OCI-LY3 (cell line): ENCODE results near the gene ACOT11.

Experiments used
- EZH2phosphoT487 ChIP-seq: fragments of 200-600 bp; shearing (Covaris generic); IDR thresholded peaks from 2 replicates; pipeline ENCODE4 v1.6.1; 2018; ENCODE audit warnings: antibody characterized with exemption, mixed run types, low read depth
- TF ChIP-seq, protein P1 (sequence below): fragments of 200-600, 300-600 bp; sonication (generic); IDR thresholded peaks from 2 replicates; pipeline ENCODE4 v1.5.1; 2014; ENCODE audit warnings: antibody characterized with exemption, low read length, low read depth

DNA sequence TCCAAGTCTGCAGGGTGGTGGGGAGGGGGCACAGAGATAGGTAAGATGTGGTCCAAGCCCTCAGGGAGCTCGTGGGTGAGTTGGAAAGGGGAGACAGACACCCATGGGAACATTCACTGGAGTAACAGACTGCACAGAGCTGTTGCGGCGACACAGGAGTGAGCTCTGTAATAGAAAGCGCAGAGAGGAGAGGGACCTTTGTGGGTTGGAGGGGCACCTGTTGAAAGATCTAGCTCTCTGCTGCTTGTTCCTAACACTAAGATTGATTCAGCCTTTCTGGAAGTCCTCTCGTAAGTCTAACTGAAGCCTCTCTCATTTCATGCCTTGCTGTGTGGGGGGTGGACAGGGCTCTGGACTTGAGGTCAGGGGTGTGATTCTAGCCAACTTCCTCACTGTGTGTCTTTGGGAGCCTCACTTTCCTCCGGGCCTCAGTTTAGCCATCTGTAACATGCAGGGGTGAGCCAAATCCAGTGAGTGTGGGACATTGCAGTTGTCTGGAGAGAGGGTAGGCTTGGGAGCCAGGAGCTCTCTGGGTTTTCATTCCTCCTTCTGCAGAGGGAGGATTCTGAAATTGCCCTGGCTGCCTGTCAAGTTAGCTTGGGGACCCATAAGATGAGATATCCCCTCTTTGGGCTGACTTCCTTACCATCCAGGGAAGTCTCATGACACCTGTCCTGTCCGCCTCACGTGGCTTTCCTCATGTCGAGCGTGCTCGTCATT lies 2.0 kb upstream of the ACOT11 start:
- TF ChIP-seq, protein P1, sequence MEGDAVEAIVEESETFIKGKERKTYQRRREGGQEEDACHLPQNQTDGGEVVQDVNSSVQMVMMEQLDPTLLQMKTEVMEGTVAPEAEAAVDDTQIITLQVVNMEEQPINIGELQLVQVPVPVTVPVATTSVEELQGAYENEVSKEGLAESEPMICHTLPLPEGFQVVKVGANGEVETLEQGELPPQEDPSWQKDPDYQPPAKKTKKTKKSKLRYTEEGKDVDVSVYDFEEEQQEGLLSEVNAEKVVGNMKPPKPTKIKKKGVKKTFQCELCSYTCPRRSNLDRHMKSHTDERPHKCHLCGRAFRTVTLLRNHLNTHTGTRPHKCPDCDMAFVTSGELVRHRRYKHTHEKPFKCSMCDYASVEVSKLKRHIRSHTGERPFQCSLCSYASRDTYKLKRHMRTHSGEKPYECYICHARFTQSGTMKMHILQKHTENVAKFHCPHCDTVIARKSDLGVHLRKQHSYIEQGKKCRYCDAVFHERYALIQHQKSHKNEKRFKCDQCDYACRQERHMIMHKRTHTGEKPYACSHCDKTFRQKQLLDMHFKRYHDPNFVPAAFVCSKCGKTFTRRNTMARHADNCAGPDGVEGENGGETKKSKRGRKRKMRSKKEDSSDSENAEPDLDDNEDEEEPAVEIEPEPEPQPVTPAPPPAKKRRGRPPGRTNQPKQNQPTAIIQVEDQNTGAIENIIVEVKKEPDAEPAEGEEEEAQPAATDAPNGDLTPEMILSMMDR: no peak
- TF ChIP-seq EZH2phosphoT487: no peak
